SH-SY5Y (cell line): Measurements from ENCODE around the gene WTAP.

Experiments used
- GATA2 ChIP-seq: IDR thresholded peaks from 2 replicates; pipeline ENCODE4 v1.6.1; 2011; ENCODE audit warnings: mild to moderate bottlenecking, low read depth, low read length
- GATA3 ChIP-seq: IDR thresholded peaks from 2 replicates; pipeline ENCODE4 v1.6.1; 2011; ENCODE audit warnings: low read depth, mild to moderate bottlenecking, low read length, moderate library complexity

The WTAP gene

DNA sequence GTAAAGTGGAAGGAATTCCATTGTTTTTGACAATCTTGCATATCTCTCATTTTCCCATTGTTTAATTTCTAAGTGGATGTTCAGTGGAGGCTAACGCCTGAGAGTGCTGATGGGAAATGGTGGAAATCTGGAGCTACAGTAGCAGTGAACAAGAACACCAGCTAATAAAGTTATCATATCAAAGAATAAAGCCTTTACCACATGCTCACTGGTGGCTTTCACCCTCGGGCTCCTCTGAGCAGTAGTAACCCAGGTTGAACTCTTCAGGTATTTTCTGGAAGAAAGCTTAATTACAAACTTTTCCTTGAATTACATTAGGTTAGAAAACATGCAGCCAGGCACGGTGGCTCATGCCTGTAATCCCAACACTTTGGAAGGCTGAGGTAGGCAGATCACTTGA is 24.1 kb downstream of the WTAP start:
- TF ChIP-seq GATA2 (no peak), GATA3 (no peak)

DNA sequence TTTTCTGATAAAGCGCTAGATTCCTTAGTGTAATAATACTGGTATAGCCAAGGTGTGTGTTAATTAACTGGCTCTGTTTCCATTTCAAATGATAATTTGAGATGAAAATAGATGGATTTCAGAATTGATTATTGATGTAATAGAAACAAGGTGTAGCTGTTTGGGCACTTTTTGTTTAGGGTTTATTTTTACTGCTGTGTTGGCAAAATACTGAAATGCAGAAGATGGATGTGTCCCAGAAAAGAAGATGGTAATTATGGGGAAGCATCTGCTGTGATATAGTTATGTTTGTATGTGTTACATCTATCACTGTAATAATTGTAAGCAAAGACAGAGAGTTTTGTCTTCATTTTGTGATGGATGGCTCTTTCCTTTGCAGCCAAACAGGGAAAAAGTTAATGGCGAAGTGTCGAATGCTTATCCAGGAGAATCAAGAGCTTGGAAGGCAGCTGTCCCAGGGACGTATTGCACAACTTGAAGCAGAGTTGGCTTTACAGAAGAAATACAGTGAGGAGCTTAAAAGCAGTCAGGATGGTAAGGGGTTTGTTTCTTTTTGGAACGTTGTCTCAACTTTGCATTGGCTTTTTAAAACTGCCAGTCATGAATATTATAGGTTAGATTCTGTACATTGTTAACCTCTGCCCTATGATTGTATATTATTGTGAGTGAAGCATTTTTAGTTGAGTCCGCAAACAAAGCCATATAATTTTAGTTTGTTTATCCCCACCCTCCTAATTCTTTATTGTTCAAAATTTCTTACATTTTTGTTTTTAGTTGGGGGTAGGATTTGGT is 26.0 kb downstream of the WTAP start:
- no peak for TF ChIP-seq GATA3
- no peak for TF ChIP-seq GATA2

DNA sequence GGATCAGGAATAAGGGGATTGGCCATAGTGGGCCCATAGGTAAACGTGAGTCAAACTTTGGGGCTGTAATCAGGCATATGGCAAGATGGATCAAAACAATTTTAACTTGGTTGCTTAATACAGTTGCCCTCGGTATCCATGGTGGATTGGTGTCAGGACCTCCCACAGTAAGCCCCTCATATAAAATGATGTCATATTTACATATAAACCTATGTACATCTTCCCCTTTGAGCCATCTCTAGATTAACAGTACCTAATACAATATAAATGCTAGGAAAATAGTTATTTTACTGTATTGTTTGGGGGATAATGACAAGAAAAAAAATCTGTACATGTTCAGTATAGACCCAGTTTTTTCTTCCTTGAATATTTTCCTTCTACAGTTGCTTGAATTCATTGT is 27.1 kb downstream of the WTAP start:
- TF ChIP-seq GATA3: no peak
- no peak for TF ChIP-seq GATA2

DNA sequence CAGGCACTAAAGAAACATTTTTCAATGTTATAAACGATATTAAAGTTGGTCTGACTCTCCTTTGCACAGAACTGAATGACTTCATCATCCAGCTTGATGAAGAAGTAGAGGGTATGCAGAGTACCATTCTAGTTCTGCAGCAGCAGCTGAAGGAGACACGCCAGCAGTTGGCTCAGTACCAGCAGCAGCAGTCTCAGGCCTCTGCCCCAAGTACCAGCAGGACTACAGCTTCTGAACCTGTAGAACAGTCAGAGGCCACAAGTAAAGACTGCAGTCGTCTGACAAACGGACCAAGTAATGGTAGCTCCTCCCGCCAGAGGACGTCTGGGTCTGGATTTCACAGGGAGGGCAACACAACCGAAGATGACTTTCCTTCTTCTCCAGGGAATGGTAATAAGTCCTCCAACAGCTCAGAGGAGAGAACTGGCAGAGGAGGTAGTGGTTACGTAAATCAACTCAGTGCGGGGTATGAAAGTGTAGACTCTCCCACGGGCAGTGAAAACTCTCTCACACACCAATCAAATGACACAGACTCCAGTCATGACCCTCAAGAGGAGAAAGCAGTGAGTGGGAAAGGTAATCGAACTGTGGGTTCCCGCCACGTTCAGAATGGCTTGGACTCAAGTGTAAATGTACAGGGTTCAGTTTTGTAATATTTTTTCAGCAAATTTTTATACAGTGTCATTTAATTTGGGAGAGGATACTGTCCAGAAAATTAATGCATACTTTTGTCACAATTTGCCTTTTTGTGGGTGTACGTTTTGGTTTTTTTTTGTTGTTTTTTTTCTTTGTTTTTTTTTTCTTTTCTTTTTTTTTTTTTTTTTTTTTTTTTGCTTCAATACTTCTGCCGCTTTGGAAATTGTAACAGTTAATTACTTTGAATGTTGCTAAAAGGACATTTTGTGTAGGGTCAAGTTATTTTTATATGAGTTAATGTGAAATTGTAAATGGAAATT is 27.9 kb downstream of the WTAP start:
- TF ChIP-seq GATA3 (no peak), GATA2 (no peak)

DNA sequence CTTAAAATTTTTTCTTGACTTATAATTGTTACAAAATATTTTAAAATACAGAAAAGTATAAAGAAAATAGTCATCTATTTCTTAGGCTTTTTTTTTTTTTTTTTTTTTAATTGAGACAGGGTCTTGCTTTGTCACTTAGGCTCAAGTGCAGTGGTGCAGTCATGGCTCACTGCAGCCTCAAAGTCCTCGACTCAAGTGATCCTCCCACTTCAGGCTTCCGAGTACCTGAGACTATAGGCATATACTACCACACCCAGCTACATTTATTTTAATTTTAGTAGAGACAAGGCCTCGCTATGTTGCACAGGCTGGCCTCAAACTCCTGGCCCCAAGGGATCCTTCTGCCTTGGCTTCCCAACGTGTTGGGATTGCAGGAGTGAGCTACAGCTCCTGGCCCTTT is 29.2 kb downstream of the WTAP start:
- TF ChIP-seq GATA2: no peak
- no peak for TF ChIP-seq GATA3

DNA sequence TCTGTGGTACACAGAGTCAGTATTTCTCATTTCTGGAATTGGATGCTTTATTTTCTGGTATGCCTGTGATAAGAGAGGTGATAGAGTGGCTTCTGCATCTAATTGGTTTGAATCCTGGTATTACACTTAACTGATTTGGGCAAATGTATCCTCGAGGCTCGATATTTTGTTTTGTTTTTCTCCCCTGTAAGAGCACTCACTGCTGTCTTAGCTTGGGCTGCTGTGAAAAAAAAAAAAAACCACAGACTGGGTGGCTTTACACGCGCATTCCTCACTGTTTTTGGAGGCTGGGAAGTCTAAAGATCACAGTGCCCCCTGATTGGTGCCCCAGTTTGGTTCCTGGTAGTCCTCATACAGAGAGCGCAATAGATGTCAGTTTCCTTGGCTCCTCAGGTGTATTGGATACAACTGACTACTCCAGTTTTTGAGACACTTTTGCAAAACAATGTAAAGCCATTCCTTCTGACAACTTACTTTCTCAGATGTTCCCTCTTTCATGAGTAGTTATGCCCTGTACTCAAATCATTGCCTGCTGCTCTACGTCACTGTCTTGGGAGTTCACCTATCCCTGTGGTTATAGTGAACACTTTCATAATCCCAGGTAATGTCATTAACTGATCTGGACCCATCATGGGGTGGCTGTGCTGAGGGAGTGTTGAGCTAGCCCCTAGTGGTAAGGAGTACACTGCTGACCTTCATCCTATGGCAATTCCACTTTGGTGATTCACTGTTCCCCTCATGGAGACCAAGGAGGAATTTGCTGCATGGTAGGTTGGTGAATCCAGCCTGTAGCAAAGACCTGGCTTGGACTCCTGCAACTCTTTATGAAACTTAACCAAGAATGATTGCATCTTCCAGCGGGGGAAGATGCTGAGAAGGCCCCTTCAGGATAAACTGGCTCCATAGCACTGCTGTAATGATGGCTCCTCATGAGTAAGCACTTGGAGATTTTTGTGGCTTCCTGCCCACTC is 31.0 kb downstream of the WTAP start:
- no peak for TF ChIP-seq GATA3
- TF ChIP-seq GATA2: no peak

DNA sequence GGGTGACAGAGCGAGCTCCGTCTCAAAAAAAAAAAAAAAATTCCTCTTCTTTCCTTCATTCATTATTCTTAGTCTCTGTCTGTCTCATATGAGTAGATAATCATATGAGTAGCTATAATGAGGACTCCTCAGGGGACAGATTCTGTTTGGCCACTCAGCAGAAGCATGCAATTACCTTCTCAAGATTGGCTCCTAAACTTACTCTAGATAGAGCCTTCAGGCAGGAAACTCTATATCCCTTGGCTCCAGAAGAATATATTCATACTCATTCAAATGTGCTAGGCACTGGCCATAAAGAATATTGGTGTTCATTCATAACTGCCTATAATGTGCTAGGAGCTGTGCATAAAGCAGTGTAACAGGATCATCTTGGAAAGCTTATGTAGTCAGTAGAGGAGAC is 32.3 kb downstream of the WTAP start:
- TF ChIP-seq GATA2 (no peak), GATA3 (no peak)

DNA sequence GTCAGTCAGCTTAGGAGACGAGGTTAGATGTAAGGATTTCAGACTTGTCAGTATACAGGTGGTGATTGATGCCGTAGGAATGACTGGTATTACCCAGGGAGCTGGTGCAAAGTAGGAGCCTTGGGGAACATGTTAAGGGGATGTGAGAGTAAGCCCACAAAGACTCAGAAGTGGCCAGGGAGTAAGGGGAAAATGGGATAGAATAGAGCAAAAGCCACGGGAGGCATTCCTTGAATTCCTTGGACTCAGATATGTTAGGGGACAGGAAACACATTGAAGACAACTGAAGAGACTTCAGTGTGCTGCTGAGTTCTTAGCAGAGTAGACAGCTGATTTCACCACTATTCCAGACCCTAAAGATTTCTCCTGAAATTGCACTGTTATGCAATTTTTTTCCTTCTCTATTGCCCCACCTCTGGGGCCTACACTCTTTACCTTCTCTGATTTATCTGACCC is 33.3 kb downstream of the WTAP start:
- no peak for TF ChIP-seq GATA3
- no peak for TF ChIP-seq GATA2

DNA sequence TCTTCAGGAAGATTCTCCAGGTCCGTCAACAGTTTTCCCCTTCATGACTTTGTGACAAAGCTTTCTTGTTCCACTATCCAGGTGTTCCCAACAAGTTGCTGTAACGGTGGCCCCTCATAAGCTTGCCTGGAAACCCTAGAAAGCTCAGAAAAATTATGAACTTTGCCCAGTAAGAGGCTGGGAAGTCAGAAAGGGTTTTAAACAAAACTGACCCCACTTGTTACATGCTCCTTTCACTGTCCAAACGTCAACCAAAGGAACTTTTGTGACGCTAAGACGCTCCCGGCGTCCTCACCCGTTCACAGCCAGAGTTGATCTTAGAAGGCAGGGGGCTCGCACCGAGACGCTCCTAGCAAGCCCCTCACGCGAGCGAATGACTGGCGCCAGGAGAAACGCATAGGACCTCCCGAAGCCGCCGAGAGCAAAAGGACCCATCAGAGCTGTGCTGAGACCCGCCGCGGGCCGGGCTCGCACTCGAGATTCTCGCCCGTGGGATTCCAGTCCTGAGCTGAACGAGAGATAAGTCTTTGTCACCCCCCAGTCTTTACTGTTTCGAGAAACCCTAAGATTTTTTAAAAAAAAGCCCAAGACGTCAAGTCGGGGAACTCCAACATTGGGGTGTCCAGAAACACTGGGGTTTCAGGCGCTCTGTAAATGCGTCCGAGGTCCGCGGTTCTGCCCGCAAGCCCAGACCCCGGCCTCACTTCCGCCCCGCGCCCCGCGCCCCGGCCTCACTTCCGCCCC is 34.0 kb downstream of the WTAP start:
- no peak for TF ChIP-seq GATA2
- TF ChIP-seq GATA3: no peak

DNA sequence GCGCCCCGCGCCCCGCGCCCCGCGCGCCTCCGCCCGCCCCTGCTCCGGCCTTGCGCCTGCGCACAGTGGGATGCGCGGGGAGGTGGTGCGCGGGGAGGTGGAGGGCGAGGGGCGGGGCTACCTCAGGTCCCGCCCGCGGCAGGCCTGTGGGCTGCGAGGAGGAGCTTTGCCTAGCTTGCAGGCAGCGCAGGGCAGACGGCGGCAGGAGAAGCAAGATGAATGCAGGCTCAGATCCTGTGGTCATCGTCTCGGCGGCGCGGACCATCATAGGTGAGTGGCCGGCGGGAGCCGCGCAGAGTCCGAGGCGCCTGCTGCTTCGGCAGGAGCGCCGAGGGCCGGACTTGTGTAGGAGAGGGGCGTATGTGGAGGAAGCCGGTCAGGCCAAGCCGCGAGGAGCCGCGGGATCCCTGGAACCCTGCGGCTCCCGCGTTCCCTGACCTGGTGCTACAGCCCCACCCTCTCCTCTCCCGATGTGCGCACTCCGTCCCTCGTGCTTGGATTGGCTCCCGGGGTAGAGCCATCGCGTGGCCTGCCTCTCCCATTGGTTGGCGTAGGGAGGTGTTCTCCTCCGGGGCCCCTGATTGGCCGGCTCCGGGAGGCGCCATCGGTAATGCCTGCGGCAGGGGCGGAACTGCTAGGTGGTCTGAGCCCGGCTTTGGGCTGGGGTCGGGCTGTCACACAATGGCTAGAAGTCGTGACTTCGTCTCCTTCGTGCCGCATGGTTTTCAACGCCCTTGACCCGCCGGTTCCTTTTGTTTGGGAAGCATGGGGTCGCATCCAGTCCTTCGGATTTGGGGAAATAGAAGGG is 34.8 kb downstream of the WTAP start, which contains the start of gene ACAT2:
TSS of gene ACAT2 (plus strand) at position 173 of the 808 bp plus-strand sequence. CDS start at position 216, 43 bp downstream.
- TF ChIP-seq GATA2: no peak
- no peak for TF ChIP-seq GATA3

DNA sequence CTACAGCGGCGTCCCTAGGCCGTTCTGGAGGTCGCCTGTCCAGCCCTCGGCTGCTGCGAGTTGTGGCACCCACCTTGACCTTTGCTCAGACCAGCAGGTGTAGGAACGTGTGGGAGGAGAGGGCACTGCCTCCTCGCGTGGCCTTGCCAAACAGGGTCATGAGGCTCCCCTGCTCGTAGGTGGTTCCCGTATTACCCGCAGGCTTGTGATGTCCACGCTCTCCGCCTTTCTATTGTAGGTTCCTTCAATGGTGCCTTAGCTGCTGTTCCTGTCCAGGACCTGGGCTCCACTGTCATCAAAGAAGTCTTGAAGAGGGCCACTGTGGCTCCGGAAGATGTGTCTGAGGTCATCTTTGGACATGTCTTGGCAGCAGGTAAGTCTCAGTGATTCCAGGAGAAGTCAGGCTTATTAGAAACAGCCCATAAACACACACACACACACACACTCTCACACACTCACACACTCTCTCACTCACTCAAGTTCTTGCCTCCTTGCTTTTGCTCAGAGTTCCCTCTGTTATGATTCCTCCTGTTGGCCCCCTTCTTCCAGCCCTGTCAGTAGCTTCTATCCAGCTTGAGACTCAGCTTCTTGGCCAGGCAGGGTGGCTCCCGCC is 35.5 kb downstream of the WTAP start:
- no peak for TF ChIP-seq GATA2
- no peak for TF ChIP-seq GATA3

DNA sequence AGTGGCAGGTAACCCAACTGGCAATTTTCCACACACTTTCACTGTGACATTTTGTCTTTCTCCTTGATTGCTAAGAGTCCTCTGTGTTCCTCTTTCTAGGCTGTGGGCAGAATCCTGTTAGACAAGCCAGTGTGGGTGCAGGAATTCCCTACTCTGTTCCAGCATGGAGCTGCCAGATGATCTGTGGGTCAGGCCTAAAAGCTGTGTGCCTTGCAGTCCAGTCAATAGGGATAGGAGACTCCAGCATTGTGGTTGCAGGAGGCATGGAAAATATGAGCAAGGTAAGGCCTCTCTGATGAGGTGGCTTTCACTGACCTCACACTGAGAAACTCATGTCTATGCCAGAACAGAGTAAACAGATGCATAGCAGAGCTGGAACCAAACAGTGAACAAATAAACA is 39.6 kb downstream of the WTAP start:
- TF ChIP-seq GATA2 (no peak), GATA3 (no peak)
